ENCODE results near the gene BCL2L2. TPM values are rescaled to one million over a fixed set of nuclear protein-coding genes. Genes with fewer than 3 reads are reported as not detected.

The BCL2L2 gene
- 10.7 and 13.4 TPM in 2 replicates for total RNA-seq

GRCh38 chr14:23306412-23307145 lies at the start of gene BCL2L2:
Gene BCL2L2 (plus strand): TSS chr14:23306833. CDS start chr14:23307768, 935 bp downstream.

GRCh38 chr14:23286020-23286901 lies 20.4 kb upstream of the BCL2L2 start, which contains the start of gene HOMEZ:
Gene HOMEZ (minus strand): TSS chr14:23286132. CDS start chr14:23285952, 180 bp downstream.

GRCh38 chr14:23302290-23303225 lies 4.1 kb upstream of the BCL2L2 start, which contains the start of gene PPP1R3E:
Gene PPP1R3E (minus strand): TSS chr14:23302859. CDS start chr14:23302576, 283 bp downstream.

GRCh38 chr14:23320584-23321571 lies 14.2 kb downstream of the BCL2L2 start, which contains the start of gene PABPN1:
Gene PABPN1 (plus strand): TSS chr14:23321457. CDS start chr14:23321470, 13 bp downstream.

GRCh38 chr14:23352506-23353432 lies 46.1 kb downstream of the BCL2L2 start, which contains the start of gene SLC22A17:
Gene SLC22A17 (minus strand): TSS chr14:23352887.

Other genes with a start within 250 kb of the BCL2L2 start
- gene CDH24, start 249.3 kb upstream of the BCL2L2 start, total RNA-seq = 8.6 and 9.8 TPM in 2 replicates
- gene ACIN1, start 211.7 kb upstream of the BCL2L2 start, total RNA-seq = 58.0 and 62.7 TPM in 2 replicates
- 55.6 and 72.1 TPM in 2 replicates for gene C14orf119, start 211.3 kb upstream of the BCL2L2 start, total RNA-seq
- gene CIROP, start 201.8 kb upstream of the BCL2L2 start, total RNA-seq = 0.34 and 0.45 TPM in 2 replicates
- not detected in 2 replicates for gene CEBPE, start 187.6 kb upstream of the BCL2L2 start, total RNA-seq
- gene SLC7A8, start 123.2 kb upstream of the BCL2L2 start, total RNA-seq = 0.34 and 0.45 TPM in 2 replicates
- gene RNF212B, start 68.9 kb upstream of the BCL2L2 start, total RNA-seq = not detected in 2 replicates
- gene HOMEZ, start 20.7 kb upstream of the BCL2L2 start, total RNA-seq = 8.4 and 8.5 TPM in 2 replicates
- gene PPP1R3E, start 4.0 kb upstream of the BCL2L2 start, total RNA-seq = 0.74 and 1.5 TPM in 2 replicates
- gene PABPN1, start 14.6 kb downstream of the BCL2L2 start, total RNA-seq = 53.5 and 67.3 TPM in 2 replicates
- 10.4 and 13.8 TPM in 2 replicates for gene SLC22A17, start 46.1 kb downstream of the BCL2L2 start, total RNA-seq
- gene EFS, start 58.3 kb downstream of the BCL2L2 start, total RNA-seq = 14.3 and 15.8 TPM in 2 replicates
- not detected in 2 replicates for gene IL25, start 66.0 kb downstream of the BCL2L2 start, total RNA-seq
- gene CMTM5, start 70.2 kb downstream of the BCL2L2 start, total RNA-seq = 0.67 and 0.89 TPM in 2 replicates
- gene MYH6, start 101.4 kb downstream of the BCL2L2 start, total RNA-seq = not detected in 2 replicates
- gene MYH7, start 128.8 kb downstream of the BCL2L2 start, total RNA-seq = not detected in 2 replicates
- 23.3 and 30.6 TPM in 2 replicates for gene NGDN, start 162.9 kb downstream of the BCL2L2 start, total RNA-seq
- gene ZFHX2, start 244.9 kb downstream of the BCL2L2 start, total RNA-seq = 0.15 and 0.17 TPM in 2 replicates
- 10.0 and 16.1 TPM in 2 replicates for gene THTPA, start 249.4 kb downstream of the BCL2L2 start, total RNA-seq

Measured in bronchus fibroblast of lung (primary cell).